K562 (cell line): Measurements from ENCODE around the gene HAAO. TPM values are rescaled to one million over a fixed set of nuclear protein-coding genes. Genes with fewer than 3 reads are reported as not detected.

Experiments used
- BCOR ChIP-seq: fragments of 450-650 bp; IDR thresholded peaks from 2 replicates; pipeline ENCODE4 v1.6.1; 2016
- BMI1 ChIP-seq: fragments of 150-350 bp; IDR thresholded peaks from 2 replicates; pipeline ENCODE4 v1.6.1; 2014; ENCODE audit warnings: low read length
- CEBPB ChIP-seq: fragments of 450-650 bp; IDR thresholded peaks from 2 replicates; pipeline ENCODE4 v1.6.1; 2016; ENCODE audit warnings: missing genetic modification characterization, missing compliant biosample characterization
- CREM ChIP-seq: IDR thresholded peaks from 2 replicates; pipeline ENCODE4 v1.6.1; 2014; ENCODE audit warnings: antibody characterized with exemption, low read depth
- HMBOX1 ChIP-seq: sonication (generic); IDR thresholded peaks from 2 replicates; pipeline ENCODE4 v1.6.1; 2016
- IFI16 ChIP-seq: fragments of 250-450 bp; sonication (Bioruptor Pico); IDR thresholded peaks from 2 replicates; pipeline ENCODE4 v2.1.2; 2022; ENCODE audit warnings: mild to moderate bottlenecking, inconsistent platforms
- KAT2B ChIP-seq: IDR thresholded peaks from one replicate; pipeline ENCODE4 v1.6.1; 2012; ENCODE audit warnings: low read depth, mild to moderate bottlenecking, control low read depth, inconsistent platforms, low read length, moderate library complexity
- MNT ChIP-seq, 2 experiments: fragments of 450-650 bp; conservative IDR thresholded peaks; 2 replicates each; pipeline ENCODE4 v1.6.1; 2017; ENCODE audit warnings: mild to moderate bottlenecking in 2 of 2, moderate library complexity in 2 of 2
- MTA3 ChIP-seq: fragments of 450-650 bp; formaldehyde crosslinking; IDR thresholded peaks from 2 replicates; pipeline ENCODE4 v1.6.1; 2017; ENCODE audit warnings: mild to moderate bottlenecking, borderline replicate concordance
- RB1 ChIP-seq: fragments of 450-650 bp; IDR thresholded peaks from 2 replicates; pipeline ENCODE4 v1.6.1; 2017; ENCODE audit warnings: low read depth, mild to moderate bottlenecking
- RERE ChIP-seq: sonication (generic); formaldehyde crosslinking; IDR thresholded peaks from 2 replicates; pipeline ENCODE4 v1.8.0; 2023; ENCODE audit warnings: missing genetic modification reagents, mild to moderate bottlenecking, borderline replicate concordance
- ZNF57 ChIP-seq: fragments of 450-650 bp; formaldehyde crosslinking; IDR thresholded peaks from 2 replicates; pipeline ENCODE4 v1.4.0; 2020; ENCODE audit warnings: mild to moderate bottlenecking, moderate library complexity
- polyA plus RNA-seq, 8 experiments: library from polyadenylated mRNA; depleted of rRNA in 4 of 8; stranded (reverse) in 5 of 8; unstranded in 3 of 8; fragments of >200 nt; fragmentation: Nextera tagmentation in 2 of 8; fragmentation: Illumina TruSeq in 1 of 8; extraction: Ambion mirVana in 2 of 8; extraction: Trizol in 1 of 8; gene quantifications; 2 replicates each; pipeline versions ENCODE4 v1.2.1 to v1.2.3, GENCODE V29; 2011 to 2014; ENCODE audit warnings: inconsistent platforms in 1 of 8, missing spikeins in 1 of 8
- total RNA-seq, 7 experiments: library from RNA; depleted of rRNA in 6 of 7; stranded (reverse); fragments of >200 nt in 6 of 7; fragmentation: Illumina TruSeq in 2 of 7; extraction: Trizol in 2 of 7; gene quantifications; 2 replicates each; pipeline versions ENCODE4 v1.2.1 to v1.2.3, GENCODE V29; 2011 to 2021; ENCODE audit warnings: low replicate concordance in 1 of 7
- TF ChIP-seq, protein P1 (sequence below): fragments of 450-650 bp; formaldehyde crosslinking; IDR thresholded peaks from 2 replicates; pipeline ENCODE4 v1.4.0; 2022; ENCODE audit warnings: missing genetic modification characterization
- TF ChIP-seq, protein P2 (sequence below): fragments of 450-650 bp; IDR thresholded peaks from 2 replicates; pipeline ENCODE4 v1.6.1; 2017; ENCODE audit warnings: antibody characterized with exemption, mild to moderate bottlenecking

HAAO gene
- total and polyA plus RNA-seq, 9 of the 15 experiments (the other 6 are each of a cell fraction or from before 2014, with no cell fraction given), result not detected

GRCh38 chr2:42770288-42771131 is 21.9 kb downstream of the HAAO start (continued):
- TF ChIP-seq MNT (conservative IDR thresholded peaks at IDR 0.05) (peak; percentile 48 to 66), MTA3 (no peak), ZNF57 (CRISPR knock-in tag) (no peak), IFI16 (CRISPR knock-in tag) (no peak), BCOR (no peak), RB1 (peak; percentile 41; the same call in 1 of the 2 replicates), HMBOX1 (peak; percentile 49), CEBPB (tag) (no peak), CREM (0 out of 2 replicates have a peak, but pooled peaks have one; percentile 31), BMI1 (no peak), RERE (no peak), KAT2B (no peak)
- TF ChIP-seq, protein P1, sequence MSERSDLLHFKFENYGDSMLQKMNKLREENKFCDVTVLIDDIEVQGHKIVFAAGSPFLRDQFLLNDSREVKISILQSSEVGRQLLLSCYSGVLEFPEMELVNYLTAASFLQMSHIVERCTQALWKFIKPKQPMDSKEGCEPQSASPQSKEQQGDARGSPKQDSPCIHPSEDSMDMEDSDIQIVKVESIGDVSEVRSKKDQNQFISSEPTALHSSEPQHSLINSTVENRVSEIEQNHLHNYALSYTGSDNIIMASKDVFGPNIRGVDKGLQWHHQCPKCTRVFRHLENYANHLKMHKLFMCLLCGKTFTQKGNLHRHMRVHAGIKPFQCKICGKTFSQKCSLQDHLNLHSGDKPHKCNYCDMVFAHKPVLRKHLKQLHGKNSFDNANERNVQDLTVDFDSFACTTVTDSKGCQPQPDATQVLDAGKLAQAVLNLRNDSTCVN (CRISPR knock-in tag), result no peak
- TF ChIP-seq, protein P2, sequence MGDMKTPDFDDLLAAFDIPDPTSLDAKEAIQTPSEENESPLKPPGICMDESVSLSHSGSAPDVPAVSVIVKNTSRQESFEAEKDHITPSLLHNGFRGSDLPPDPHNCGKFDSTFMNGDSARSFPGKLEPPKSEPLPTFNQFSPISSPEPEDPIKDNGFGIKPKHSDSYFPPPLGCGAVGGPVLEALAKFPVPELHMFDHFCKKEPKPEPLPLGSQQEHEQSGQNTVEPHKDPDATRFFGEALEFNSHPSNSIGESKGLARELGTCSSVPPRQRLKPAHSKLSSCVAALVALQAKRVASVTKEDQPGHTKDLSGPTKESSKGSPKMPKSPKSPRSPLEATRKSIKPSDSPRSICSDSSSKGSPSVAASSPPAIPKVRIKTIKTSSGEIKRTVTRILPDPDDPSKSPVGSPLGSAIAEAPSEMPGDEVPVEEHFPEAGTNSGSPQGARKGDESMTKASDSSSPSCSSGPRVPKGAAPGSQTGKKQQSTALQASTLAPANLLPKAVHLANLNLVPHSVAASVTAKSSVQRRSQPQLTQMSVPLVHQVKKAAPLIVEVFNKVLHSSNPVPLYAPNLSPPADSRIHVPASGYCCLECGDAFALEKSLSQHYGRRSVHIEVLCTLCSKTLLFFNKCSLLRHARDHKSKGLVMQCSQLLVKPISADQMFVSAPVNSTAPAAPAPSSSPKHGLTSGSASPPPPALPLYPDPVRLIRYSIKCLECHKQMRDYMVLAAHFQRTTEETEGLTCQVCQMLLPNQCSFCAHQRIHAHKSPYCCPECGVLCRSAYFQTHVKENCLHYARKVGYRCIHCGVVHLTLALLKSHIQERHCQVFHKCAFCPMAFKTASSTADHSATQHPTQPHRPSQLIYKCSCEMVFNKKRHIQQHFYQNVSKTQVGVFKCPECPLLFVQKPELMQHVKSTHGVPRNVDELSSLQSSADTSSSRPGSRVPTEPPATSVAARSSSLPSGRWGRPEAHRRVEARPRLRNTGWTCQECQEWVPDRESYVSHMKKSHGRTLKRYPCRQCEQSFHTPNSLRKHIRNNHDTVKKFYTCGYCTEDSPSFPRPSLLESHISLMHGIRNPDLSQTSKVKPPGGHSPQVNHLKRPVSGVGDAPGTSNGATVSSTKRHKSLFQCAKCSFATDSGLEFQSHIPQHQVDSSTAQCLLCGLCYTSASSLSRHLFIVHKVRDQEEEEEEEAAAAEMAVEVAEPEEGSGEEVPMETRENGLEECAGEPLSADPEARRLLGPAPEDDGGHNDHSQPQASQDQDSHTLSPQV, result no peak; the same call in 1 of the 2 replicates
